IMR-90 (cell line): ENCODE measurements around the gene EEF1AKMT1. TPM values are rescaled to one million over a fixed set of nuclear protein-coding genes. Genes with fewer than 3 reads are reported as not detected.

Experiments
- ATAC-seq: fragments of 200-7000 bp; cut with Tn5 transposase; 2 replicates; pipeline ENCODE4 v1.9.1; 2020; ENCODE audit warnings: low read depth, mild to moderate bottlenecking, moderate library complexity
- BruUV-seq: library from RNA; stranded (reverse); fragments of 400-500 nt; replicated peaks from 2 replicates; lab custom pipeline; 2021; lab: Mats Ljungman, UMichigan
- CTCF ChIA-PET: fragments of 300-600 bp; formaldehyde crosslinking; extraction: SDS; loops from one replicate; lab custom pipeline; 2021; ENCODE audit warnings: antibody characterized with exemption; lab: Yijun Ruan, JAX
- POLR2A ChIA-PET: fragments of 300-600 bp; sonication (Branson Sonifier 250); formaldehyde crosslinking; loops from one replicate; lab custom pipeline; 2022; ENCODE audit warnings: antibody characterized with exemption; ENCODE audit not compliant: unreplicated experiment; lab: Charles Lee
- DNase-seq: peaks from one replicate; pipeline ENCODE4 v3.0.0; 2013
- H2AFZ ChIP-seq: replicated peaks from 2 replicates; pipeline ENCODE3; 2013; ENCODE audit warnings: low read length, mild to moderate bottlenecking; ENCODE audit not compliant: poor library complexity
- H2AK5ac ChIP-seq: 2 replicates; pipeline ENCODE4 v1.6.1; 2013; ENCODE audit warnings: low read depth, low read length, inconsistent platforms
- H2AK9ac ChIP-seq: replicated peaks from 2 replicates; pipeline ENCODE3; 2013; ENCODE audit warnings: mild to moderate bottlenecking, low read depth, low read length, moderate library complexity; ENCODE audit not compliant: poor library complexity
- H2BK120ac ChIP-seq: 2 replicates; pipeline ENCODE4 v1.6.1; 2013; ENCODE audit warnings: low read depth, low read length, inconsistent platforms
- H2BK15ac ChIP-seq: 3 replicates; pipeline ENCODE4 v1.6.1; 2013; ENCODE audit warnings: low read depth, low read length, inconsistent platforms
- H2BK20ac ChIP-seq: 2 replicates; pipeline ENCODE4 v1.6.1; 2013; ENCODE audit warnings: low read depth, mild to moderate bottlenecking, inconsistent platforms, low read length, moderate library complexity
- H2BK5ac ChIP-seq: 2 replicates; pipeline ENCODE4 v1.6.1; 2013; ENCODE audit warnings: mild to moderate bottlenecking, low read depth, low read length, inconsistent platforms; ENCODE audit not compliant: poor library complexity, severe bottlenecking
- H3K14ac ChIP-seq: replicated peaks from 2 replicates; pipeline ENCODE4 v1.6.1; 2013; ENCODE audit warnings: low read depth, low read length, inconsistent platforms
- H3K18ac ChIP-seq: 2 replicates; pipeline ENCODE4 v1.6.1; 2013; ENCODE audit warnings: low read depth, low read length, control low read depth
- H3K23ac ChIP-seq: 2 replicates; pipeline ENCODE4 v1.6.1; 2013; ENCODE audit warnings: low read depth, low read length, inconsistent platforms
- H3K27ac ChIP-seq: 2 replicates; pipeline ENCODE4 v1.5.1; 2013; ENCODE audit warnings: mild to moderate bottlenecking, control low read depth, low read length; ENCODE audit not compliant: insufficient read depth
- H3K27me3 ChIP-seq: 2 replicates; pipeline ENCODE4 v1.6.1; 2013; ENCODE audit warnings: low read length; ENCODE audit not compliant: control insufficient read depth, insufficient read depth
- H3K36me3 ChIP-seq: 2 replicates; pipeline ENCODE4 v1.6.1; 2013; ENCODE audit warnings: low read length, mixed read lengths; ENCODE audit not compliant: control insufficient read depth, insufficient read depth
- H3K4ac ChIP-seq: 2 replicates; pipeline ENCODE4 v1.6.1; 2013; ENCODE audit warnings: low read depth, low read length, inconsistent platforms
- H3K4me1 ChIP-seq: 2 replicates; pipeline ENCODE4 v1.6.1; 2013; ENCODE audit warnings: low read length, mixed read lengths; ENCODE audit not compliant: control insufficient read depth, insufficient read depth
- H3K4me2 ChIP-seq: 2 replicates; pipeline ENCODE4 v1.6.1; 2013; ENCODE audit warnings: low read depth, mild to moderate bottlenecking, control low read depth, low read length, moderate library complexity
- H3K4me3 ChIP-seq: 2 replicates; pipeline ENCODE4 v1.5.1; 2013; ENCODE audit warnings: low read depth, mild to moderate bottlenecking, control low read depth, low read length, moderate library complexity; ENCODE audit not compliant: insufficient read depth
- H3K56ac ChIP-seq: 2 replicates; pipeline ENCODE4 v1.6.1; 2013; ENCODE audit warnings: low read length, inconsistent platforms; ENCODE audit not compliant: insufficient read depth; ENCODE audit errors: extremely low read depth
- H3K79me1 ChIP-seq, 2 experiments: 2 replicates each; pipeline ENCODE4 v1.6.1; 2013; ENCODE audit warnings: low read length in 2 of 2, inconsistent platforms in 1 of 2, low read depth in 1 of 2
- H3K9ac ChIP-seq: 2 replicates; pipeline ENCODE4 v1.6.1; 2013; ENCODE audit warnings: low read depth, low read length, control low read depth
- H3K9me1 ChIP-seq: 2 replicates; pipeline ENCODE4 v1.6.1; 2013; ENCODE audit warnings: low read length, inconsistent platforms; ENCODE audit not compliant: insufficient read depth
- H3K9me3 ChIP-seq: 2 replicates; pipeline ENCODE4 v1.6.1; 2013; ENCODE audit warnings: low read length; ENCODE audit not compliant: control insufficient read depth, insufficient read depth
- H4K20me1 ChIP-seq: 2 replicates; pipeline ENCODE4 v1.6.1; 2013; ENCODE audit warnings: low read length, inconsistent platforms; ENCODE audit not compliant: insufficient read depth
- H4K5ac ChIP-seq: 2 replicates; pipeline ENCODE4 v1.6.1; 2013; ENCODE audit warnings: mild to moderate bottlenecking, low read depth, low read length, control low read depth
- H4K8ac ChIP-seq, 2 experiments: 2 replicates each; pipeline ENCODE4 v1.6.1; 2013; ENCODE audit warnings: low read depth in 2 of 2, low read length in 2 of 2, control low read depth in 1 of 2, inconsistent platforms in 1 of 2
- H4K91ac ChIP-seq: 2 replicates; pipeline ENCODE4 v1.6.1; 2013; ENCODE audit warnings: low read depth, low read length, inconsistent platforms; ENCODE audit not compliant: insufficient read depth
- CEBPB ChIP-seq: IDR thresholded peaks from 2 replicates; pipeline ENCODE4 v1.6.1; 2012; ENCODE audit warnings: low read depth, low read length, improper control_type of control experiment
- CTCF ChIP-seq: conservative IDR thresholded peaks from 2 replicates; pipeline ENCODE4 v1.5.1; 2012; ENCODE audit warnings: mild to moderate bottlenecking, low read depth, low read length, improper control_type of control experiment
- NFE2L2 ChIP-seq: fragments of 150-350 bp; IDR thresholded peaks from 2 replicates; pipeline ENCODE4 v1.6.1; 2016; ENCODE audit warnings: low read depth, mild to moderate bottlenecking, low read length
- POLR2A ChIP-seq: IDR thresholded peaks from 2 replicates; pipeline ENCODE4 v1.6.1; 2012; ENCODE audit warnings: mild to moderate bottlenecking, low read depth, low read length
- RAD21 ChIP-seq: IDR thresholded peaks from 2 replicates; pipeline ENCODE4 v1.6.1; 2012; ENCODE audit warnings: low read length, improper control_type of control experiment
- RCOR1 ChIP-seq: IDR thresholded peaks from 2 replicates; pipeline ENCODE4 v1.6.1; 2012; ENCODE audit warnings: mild to moderate bottlenecking, low read length, improper control_type of control experiment; ENCODE audit not compliant: insufficient replicate concordance
- RFX5 ChIP-seq: IDR thresholded peaks from 2 replicates; pipeline ENCODE4 v1.8.0; 2012; ENCODE audit warnings: low read depth, mild to moderate bottlenecking, low read length, moderate library complexity
- SMC3 ChIP-seq: fragments of 150-350 bp; IDR thresholded peaks from 2 replicates; pipeline ENCODE4 v1.6.1; 2016; ENCODE audit warnings: low read depth, mild to moderate bottlenecking, antibody characterized with exemption, low read length, moderate library complexity
- USF2 ChIP-seq: fragments of 150-350 bp; IDR thresholded peaks from 2 replicates; pipeline ENCODE4 v1.6.1; 2017; ENCODE audit warnings: mild to moderate bottlenecking, antibody characterized with exemption, low read length, low read depth
- WGBS, 2 experiments: methylation state at CpG; one replicate each; pipeline versions ENCODE4 v1.1.5 to v1.1.7; 2013; ENCODE audit warnings: missing lambda C conversion rate in 2 of 2; ENCODE audit not compliant: insufficient read length in 1 of 2; ENCODE audit errors: extremely low coverage in 2 of 2; 5-methylcytosine and 5-hydroxymethylcytosine counted together
- dilution Hi-C: fragments of 300-500 bp; cut with HindIII; formaldehyde crosslinking; loops from one replicate; pipeline ENCODE4 v1.14.3; 2018; ENCODE audit warnings: low sequenced_read_pairs; ENCODE audit not compliant: unreplicated experiment
- in situ Hi-C: fragments of 300-500 bp; cut with MboI; formaldehyde crosslinking; loops from 3 replicates; pipeline ENCODE4 v1.14.3; 2019; ENCODE audit warnings: low sequenced_read_pairs, inconsistent platforms, mixed read lengths
- intact Hi-C: fragments of 100-400 bp; cut with micrococcal nuclease; formaldehyde crosslinking; loops from 2 replicates; pipeline ENCODE4 v1.10.0; 2022
- polyA plus RNA-seq, 3 experiments: library from polyadenylated mRNA; depleted of rRNA; stranded (reverse); fragments of >200 nt; gene quantifications; 2 replicates each; pipeline ENCODE4 v1.2.3, GENCODE V29; 2012; ENCODE audit warnings: low replicate concordance in 1 of 3
- total RNA-seq: library from RNA; depleted of rRNA; stranded (reverse); fragments of >200 nt; gene quantifications from 2 replicates; pipeline ENCODE4 v1.2.3, GENCODE V29; 2012

Gene EEF1AKMT1
- total and polyA plus RNA-seq, 2 of the 4 experiments (the other 2 are of a cell fraction) = 10.0 to 10.6 TPM

GRCh38 chr13:20738616-20739015 is 35.1 kb downstream of the EEF1AKMT1 start:
- dilution Hi-C loops = no loop called here
- peaks cover 3% of the 10 kb centered on the region; the same call in 1 of the 2 replicates for H3K9me1 ChIP-seq
- no peak overlapping the region for H3K9ac ChIP-seq
- H3K27me3 ChIP-seq = no peaks in the 10 kb centered on the region
- H3K27ac ChIP-seq = no peak overlapping the region
- BruUV-seq = no TSS peak
- DNase-seq (no peak), ATAC-seq (no peak)
- no peak overlapping the region for H2BK20ac ChIP-seq
- POLR2A ChIA-PET = no interaction called here
- no peaks in the 10 kb centered on the region for H3K79me1 ChIP-seq
- H4K91ac ChIP-seq = no peak overlapping the region
- TF ChIP-seq CEBPB = no peak
- TF ChIP-seq CTCF = no peak
- no peak for TF ChIP-seq RCOR1
- TF ChIP-seq USF2 = no peak
- TF ChIP-seq SMC3 = no peak
- TF ChIP-seq NFE2L2 = no peak
- no peak for TF ChIP-seq POLR2A
- TF ChIP-seq RAD21 = no peak
- no peak for TF ChIP-seq RFX5
- H2AFZ ChIP-seq = no peak overlapping the region
- 95% methylated on average over 4 of the region's 6 CpGs; no CpG with 5 or more reads in 1 of the 2 experiments for WGBS, 2 experiments
- in situ Hi-C loops = no loop called here
- no peak overlapping the region for H3K56ac ChIP-seq
- H3K23ac ChIP-seq = no peak overlapping the region
- CTCF ChIA-PET = no interaction called here
- no peaks in the 10 kb centered on the region for H4K20me1 ChIP-seq
- no peak overlapping the region for H2BK5ac ChIP-seq
- no peak overlapping the region for H4K8ac ChIP-seq
- intact Hi-C loops = no loop called here
- H2BK120ac ChIP-seq = no peak overlapping the region
- H3K18ac ChIP-seq = no peak overlapping the region
- H2BK15ac ChIP-seq = no peak overlapping the region
- no peak overlapping the region for H3K4me2 ChIP-seq
- peaks cover 4% of the 10 kb centered on the region; the same call in 1 of the 2 replicates for H3K36me3 ChIP-seq
- 0 out of 2 replicates have a peak, but pooled peaks cover 2% of the 10 kb centered on the region for H3K9me3 ChIP-seq
- H3K4me1 ChIP-seq = no peaks in the 10 kb centered on the region
- H4K5ac ChIP-seq = no peak overlapping the region
- no peak overlapping the region for H2AK9ac ChIP-seq
- no peak overlapping the region for H3K4me3 ChIP-seq
- no peak overlapping the region for H2AK5ac ChIP-seq
- H3K4ac ChIP-seq = no peak overlapping the region
- no peak overlapping the region for H3K14ac ChIP-seq
